CD4-positive, alpha-beta T cell treated with Interleukin-2 at 100 ng/mL for 4 hours (primary cell): Measurements from ENCODE around the gene MYO3B.

Experiments used
- DNase-seq: peaks from one replicate; pipeline ENCODE4 v3.0.0-alpha.2; 2020; ENCODE audit warnings: low spot score

The MYO3B gene

DNA sequence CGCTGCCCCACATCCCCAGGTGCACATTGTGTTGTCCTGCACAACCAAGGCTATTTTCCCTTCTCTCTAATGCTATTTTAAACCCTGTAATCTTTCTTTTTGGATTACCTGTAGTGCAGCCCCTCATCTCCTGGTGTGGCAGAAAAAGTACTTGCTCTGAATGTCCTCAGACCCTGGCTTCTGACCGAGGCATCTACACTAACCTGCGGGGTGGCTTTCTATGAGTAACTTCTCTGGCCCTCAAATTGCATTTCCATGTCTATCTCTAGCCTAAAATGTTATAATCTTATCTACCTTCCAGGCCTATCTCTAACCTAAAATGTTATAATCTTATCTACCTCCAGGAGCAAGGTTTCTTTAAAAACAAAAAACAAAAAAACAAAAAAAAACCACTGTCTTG lies 519.0 kb downstream of the MYO3B start:
- DNase-seq = no peak

GRCh38 chr2:170701011-170701410 lies 523.1 kb downstream of the MYO3B start:
- no peak for DNase-seq

- DNase-seq = no peak
Observed at GRCh38 chr2:170703776-170704476, 526.0 kb downstream of the MYO3B start.
